RWPE2 (cell line): ENCODE data around the gene ALG9.
"Not testable (repeated sequence)": the region's sequence is repeated elsewhere in the genome, so short reads cannot be mapped to it uniquely, and the experiment has no call there.

Experiments used
- ATAC-seq: fragments of 200-7000 bp; cut with Tn5 transposase; 3 replicates; pipeline ENCODE4 v1.9.1; 2021; ENCODE audit warnings: low read depth
- DNase-seq: peaks from one replicate; pipeline ENCODE4 v3.0.0-alpha.2; 2020; ENCODE audit warnings: low spot score
- H3K27ac ChIP-seq: fragments of 450-650 bp; 2 replicates; pipeline ENCODE4 v1.5.1; 2017; ENCODE audit warnings: mild to moderate bottlenecking; ENCODE audit not compliant: poor library complexity, severe bottlenecking
- H3K27me3 ChIP-seq: fragments of 250-450 bp; sonication (Bioruptor Pico); 2 replicates; pipeline ENCODE4 v1.5.1; 2021; ENCODE audit warnings: mild to moderate bottlenecking, moderate library complexity; ENCODE audit not compliant: insufficient read depth, poor library complexity, severe bottlenecking
- H3K36me3 ChIP-seq: fragments of 250-450 bp; sonication (Bioruptor Pico); 2 replicates; pipeline ENCODE4 v1.5.1; 2020; ENCODE audit warnings: low read depth, mild to moderate bottlenecking, moderate library complexity
- H3K4me1 ChIP-seq: fragments of 250-450 bp; sonication (Bioruptor Pico); 2 replicates; pipeline ENCODE4 v1.5.1; 2021; ENCODE audit warnings: mild to moderate bottlenecking, moderate library complexity; ENCODE audit not compliant: insufficient read depth, poor library complexity, severe bottlenecking
- H3K4me3 ChIP-seq: fragments of 250-450 bp; sonication (Bioruptor Pico); 2 replicates; pipeline ENCODE4 v1.5.1; 2021; ENCODE audit warnings: mild to moderate bottlenecking, moderate library complexity; ENCODE audit not compliant: severe bottlenecking
- H3K9me3 ChIP-seq: fragments of 250-450 bp; sonication (Bioruptor Pico); 2 replicates; pipeline ENCODE4 v1.5.1; 2021; ENCODE audit warnings: mild to moderate bottlenecking, moderate library complexity; ENCODE audit not compliant: severe bottlenecking
- TF ChIP-seq, protein P1 (sequence below): fragments of 450-650 bp; IDR thresholded peaks from one replicate; pipeline ENCODE4 v1.5.1; 2017; ENCODE audit warnings: mild to moderate bottlenecking, moderate library complexity; ENCODE audit not compliant: poor library complexity, severe bottlenecking

The ALG9 gene

DNA sequence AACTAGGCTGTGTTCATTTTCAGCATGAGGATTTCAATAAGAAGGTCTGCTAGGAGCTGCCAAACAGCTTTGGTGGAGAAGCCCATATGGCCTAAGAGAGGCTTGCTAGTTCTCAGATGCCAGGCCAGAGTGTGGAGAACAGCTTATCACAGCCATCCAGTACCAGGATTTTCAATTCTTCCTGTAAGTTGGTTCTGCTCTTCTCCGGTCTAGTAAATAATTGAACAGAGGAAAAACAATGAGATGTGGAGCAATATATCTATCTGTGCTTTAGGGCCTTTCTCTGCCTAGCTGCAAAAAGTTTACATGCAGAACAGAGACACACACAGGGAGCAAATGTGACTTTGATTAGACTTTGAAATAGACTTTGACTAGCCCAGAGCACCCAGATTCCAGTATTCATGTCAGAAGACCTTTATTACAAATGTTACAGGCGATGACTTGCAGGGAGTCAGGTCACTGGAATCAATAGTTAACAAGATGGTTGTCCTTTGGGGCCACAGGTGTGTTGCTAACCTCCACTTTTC, 85.4 kb downstream of the ALG9 start:
- no peaks in the 10 kb centered on the region for H3K27me3 ChIP-seq
- ATAC-seq (no peak), DNase-seq (no peak)
- TF ChIP-seq, protein P1, sequence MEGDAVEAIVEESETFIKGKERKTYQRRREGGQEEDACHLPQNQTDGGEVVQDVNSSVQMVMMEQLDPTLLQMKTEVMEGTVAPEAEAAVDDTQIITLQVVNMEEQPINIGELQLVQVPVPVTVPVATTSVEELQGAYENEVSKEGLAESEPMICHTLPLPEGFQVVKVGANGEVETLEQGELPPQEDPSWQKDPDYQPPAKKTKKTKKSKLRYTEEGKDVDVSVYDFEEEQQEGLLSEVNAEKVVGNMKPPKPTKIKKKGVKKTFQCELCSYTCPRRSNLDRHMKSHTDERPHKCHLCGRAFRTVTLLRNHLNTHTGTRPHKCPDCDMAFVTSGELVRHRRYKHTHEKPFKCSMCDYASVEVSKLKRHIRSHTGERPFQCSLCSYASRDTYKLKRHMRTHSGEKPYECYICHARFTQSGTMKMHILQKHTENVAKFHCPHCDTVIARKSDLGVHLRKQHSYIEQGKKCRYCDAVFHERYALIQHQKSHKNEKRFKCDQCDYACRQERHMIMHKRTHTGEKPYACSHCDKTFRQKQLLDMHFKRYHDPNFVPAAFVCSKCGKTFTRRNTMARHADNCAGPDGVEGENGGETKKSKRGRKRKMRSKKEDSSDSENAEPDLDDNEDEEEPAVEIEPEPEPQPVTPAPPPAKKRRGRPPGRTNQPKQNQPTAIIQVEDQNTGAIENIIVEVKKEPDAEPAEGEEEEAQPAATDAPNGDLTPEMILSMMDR = no peak
- H3K9me3 ChIP-seq = no peaks in the 10 kb centered on the region
- no peak overlapping the region for H3K27ac ChIP-seq
- H3K4me3 ChIP-seq = no peak overlapping the region
- H3K4me1 ChIP-seq = no peaks in the 10 kb centered on the region
- peaks cover 10% of the 10 kb centered on the region; the same call in 1 of the 2 replicates for H3K36me3 ChIP-seq

DNA sequence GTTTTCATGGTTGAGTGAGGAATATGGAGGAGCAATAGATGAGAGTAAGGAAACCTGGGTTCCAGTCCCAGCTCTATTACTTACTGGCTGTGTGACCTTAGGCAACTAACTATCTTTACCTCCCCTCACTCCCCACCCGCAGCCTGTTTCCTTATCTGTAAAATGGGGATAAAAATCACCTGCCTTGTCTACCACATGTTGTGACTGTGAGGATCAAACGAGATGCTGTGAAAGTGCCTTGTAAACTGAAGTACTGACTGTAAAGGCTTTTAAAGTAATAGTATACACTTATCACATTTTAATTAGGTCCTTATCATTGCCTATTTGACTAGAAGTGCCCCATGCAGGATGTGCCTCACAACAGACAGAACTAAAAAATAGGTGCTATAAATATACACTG, 86.3 kb downstream of the ALG9 start:
- H3K4me3 ChIP-seq = no peak overlapping the region
- H3K9me3 ChIP-seq = no peaks in the 10 kb centered on the region
- no peaks in the 10 kb centered on the region for H3K4me1 ChIP-seq
- peaks cover 10% of the 10 kb centered on the region; the same call in 1 of the 2 replicates for H3K36me3 ChIP-seq
- no peak for DNase-seq
- ATAC-seq = no peak
- H3K27me3 ChIP-seq = no peaks in the 10 kb centered on the region
- no peak overlapping the region for H3K27ac ChIP-seq
- TF ChIP-seq, protein P1 = no peak

GRCh38 chr11:111784311-111784710, 87.1 kb downstream of the ALG9 start:
- not testable (repeated sequence) for H3K4me3 ChIP-seq, H3K27ac ChIP-seq, H3K9me3 ChIP-seq, ATAC-seq, DNase-seq, H3K27me3 ChIP-seq, H3K4me1 ChIP-seq, H3K36me3 ChIP-seq

- ATAC-seq (no peak), DNase-seq (no peak)
- H3K36me3 ChIP-seq = peaks cover 10% of the 10 kb centered on the region; the same call in 1 of the 2 replicates
- no peaks in the 10 kb centered on the region for H3K9me3 ChIP-seq
- H3K27me3 ChIP-seq = no peaks in the 10 kb centered on the region
- H3K4me3 ChIP-seq = no peak overlapping the region
- TF ChIP-seq, protein P1 = no peak
- no peak overlapping the region for H3K27ac ChIP-seq
- H3K4me1 ChIP-seq = no peaks in the 10 kb centered on the region
Measured at GRCh38 chr11:111782109-111782741, 89.2 kb downstream of the ALG9 start.

DNA sequence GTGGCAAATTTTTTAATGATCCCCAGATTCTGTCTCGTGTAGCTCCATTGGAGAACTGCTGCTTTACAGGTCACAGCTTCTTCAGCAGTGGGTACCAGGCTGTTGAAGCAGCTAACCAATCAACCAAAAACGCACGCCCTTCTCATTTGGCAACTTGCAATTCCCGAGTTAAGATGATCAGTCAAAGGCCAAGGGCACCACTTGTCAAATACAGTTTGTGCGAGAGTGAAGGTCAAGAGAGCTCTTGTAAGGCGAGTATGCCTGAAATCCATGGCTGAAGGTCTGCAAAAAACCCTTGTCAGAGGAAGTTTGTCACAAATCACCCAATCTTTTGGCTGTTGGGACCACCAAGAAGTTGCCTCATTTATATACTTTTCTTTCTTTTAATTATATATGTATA, 92.3 kb downstream of the ALG9 start:
- DNase-seq (no peak), ATAC-seq (no peak)
- Histone ChIP-seq H3K27me3 (no peaks in the 10 kb centered on the region), H3K4me1 (no peaks in the 10 kb centered on the region), H3K4me3 (no peak overlapping the region), H3K36me3 (no peaks in the 10 kb centered on the region; the same call in 1 of the 2 replicates), H3K27ac (no peak overlapping the region), H3K9me3 (no peaks in the 10 kb centered on the region)
- TF ChIP-seq, protein P1 = no peak
